GM12878 (cell line): Measurements from ENCODE around the gene FRMD8. TPM values are rescaled to one million over a fixed set of nuclear protein-coding genes. Genes with fewer than 3 reads are reported as not detected.

Experiments used
- ATAC-seq: fragments of 200-7000 bp; cut with Tn5 transposase; 3 replicates; pipeline ENCODE4 v1.9.1; 2020; ENCODE audit warnings: mild to moderate bottlenecking, moderate library complexity
- BruUV-seq: library from RNA; stranded (reverse); fragments of 400-500 nt; replicated peaks from 2 replicates; lab custom pipeline; 2021; lab: Mats Ljungman, UMichigan
- CTCF ChIA-PET: fragments of 300-600 bp; sonication (Branson Sonifier 250); formaldehyde crosslinking; extraction: SDS; loops from one replicate; lab custom pipeline; 2021; ENCODE audit warnings: inconsistent platforms; lab: Yijun Ruan, JAX
- POLR2A ChIA-PET: fragments of 350-600 bp; formaldehyde crosslinking; extraction: SDS; loops from one replicate; lab custom pipeline; 2021; ENCODE audit warnings: inconsistent platforms; lab: Charles Lee
- RAD21 ChIA-PET: fragments of 300-600 bp; sonication (Branson Sonifier 250); formaldehyde crosslinking; loops from one replicate; lab custom pipeline; 2023; ENCODE audit warnings: antibody characterized with exemption; ENCODE audit not compliant: unreplicated experiment; lab: Charles Lee
- SMC1A ChIA-PET: fragments of 300-600 bp; sonication (Branson Sonifier 250); formaldehyde crosslinking; loops from one replicate; lab custom pipeline; 2023; ENCODE audit not compliant: unreplicated experiment, uncharacterized antibody; lab: Charles Lee
- DNase-seq: peaks from one replicate; pipeline ENCODE4 v3.0.0-alpha.2; 2011; ENCODE audit warnings: low read depth, low spot score
- FAIRE-seq: peaks from 3 replicates; lab custom pipeline; 2011; peaks lifted over from hg19 to GRCh38; lab: Jason Lieb, UNC
- H2AFZ ChIP-seq: 2 replicates; pipeline ENCODE4 v1.6.0; 2011; ENCODE audit warnings: low read depth, low read length, control low read depth; ENCODE audit not compliant: control insufficient read depth
- H3K27ac ChIP-seq: 2 replicates; pipeline ENCODE4 v1.5.1; 2011; ENCODE audit warnings: control low read depth; ENCODE audit not compliant: control insufficient read depth, insufficient read depth
- H3K27me3 ChIP-seq, 2 experiments: replicated peaks in 1 of 2; 2 replicates each; pipeline versions ENCODE4 v1.6.0 to v1.6.1; 2011; ENCODE audit warnings: low read length in 1 of 2; ENCODE audit not compliant: control insufficient read depth in 2 of 2, insufficient read depth in 2 of 2
- H3K36me3 ChIP-seq, 2 experiments: 2 replicates each; pipeline ENCODE4 v1.5.1; 2011; ENCODE audit warnings: low read length in 1 of 2; ENCODE audit not compliant: control insufficient read depth in 2 of 2, insufficient read depth in 2 of 2
- H3K4me1 ChIP-seq: 2 replicates; pipeline ENCODE4 v1.6.1; 2011; ENCODE audit warnings: mild to moderate bottlenecking, low read length, moderate library complexity, mixed read lengths; ENCODE audit not compliant: control insufficient read depth, insufficient read depth
- H3K4me2 ChIP-seq: 2 replicates; pipeline ENCODE4 v1.6.0; 2011; ENCODE audit warnings: control low read depth; ENCODE audit not compliant: control insufficient read depth, insufficient read depth
- H3K4me3 ChIP-seq: fragments of 200-600 bp; sonication (generic); 2 replicates; pipeline ENCODE4 v1.5.1; 2016
- H3K79me2 ChIP-seq: 2 replicates; pipeline ENCODE4 v1.6.0; 2011; ENCODE audit warnings: low read length; ENCODE audit not compliant: control insufficient read depth, insufficient read depth
- H3K9ac ChIP-seq: 2 replicates; pipeline ENCODE4 v1.8.0; 2011; ENCODE audit warnings: low read length, control low read depth, mixed read lengths; ENCODE audit not compliant: control insufficient read depth, insufficient read depth
- H3K9me3 ChIP-seq: replicated peaks from 3 replicates; pipeline ENCODE4 v1.5.1; 2011; ENCODE audit warnings: mild to moderate bottlenecking, low read length; ENCODE audit not compliant: control insufficient read depth, insufficient read depth
- H4K20me1 ChIP-seq: 2 replicates; pipeline ENCODE4 v1.6.0; 2011; ENCODE audit not compliant: control insufficient read depth, insufficient read depth
- BHLHE40 ChIP-seq, 2 experiments: fragments of 450-650 bp in 1 of 2; IDR thresholded peaks; 2 replicates each; pipeline ENCODE4 v1.6.1; 2011 to 2017; ENCODE audit warnings: low read depth in 2 of 2, borderline replicate concordance in 1 of 2, improper control_type of control experiment in 1 of 2, low read length in 1 of 2, mild to moderate bottlenecking in 1 of 2
- ELK1 ChIP-seq: IDR thresholded peaks from 2 replicates; pipeline ENCODE4 v1.6.1; 2012; ENCODE audit warnings: low read depth, low read length, improper control_type of control experiment
- HDGF ChIP-seq: fragments of 450-650 bp; IDR thresholded peaks from 2 replicates; pipeline ENCODE4 v1.6.1; 2016; ENCODE audit warnings: antibody characterized with exemption
- PRDM15 ChIP-seq: fragments of 450-650 bp; formaldehyde crosslinking; IDR thresholded peaks from 2 replicates; pipeline ENCODE4 v1.4.0; 2020; ENCODE audit warnings: mild to moderate bottlenecking, moderate library complexity
- SMAD1 ChIP-seq: fragments of 450-650 bp; IDR thresholded peaks from 2 replicates; pipeline ENCODE4 v1.6.1; 2018; ENCODE audit warnings: mild to moderate bottlenecking, low read depth; ENCODE audit not compliant: partially characterized antibody
- SMC3 ChIP-seq: IDR thresholded peaks from 2 replicates; pipeline ENCODE4 v1.6.1; 2011; ENCODE audit warnings: low read length, improper control_type of control experiment, borderline replicate concordance
- ZNF24 ChIP-seq: fragments of 450-650 bp; IDR thresholded peaks from 2 replicates; pipeline ENCODE4 v1.6.1; 2017; ENCODE audit warnings: antibody characterized with exemption, mild to moderate bottlenecking
- ZSCAN29 ChIP-seq: fragments of 450-650 bp; IDR thresholded peaks from 2 replicates; pipeline ENCODE4 v1.6.1; 2017; ENCODE audit warnings: mild to moderate bottlenecking, moderate library complexity
- WGBS: methylation state at CpG from one replicate; pipeline ENCODE4 v1.1.6; 2016; ENCODE audit warnings: low lambda C conversion rate; ENCODE audit not compliant: insufficient replicate concordance, insufficient coverage; ENCODE audit errors: missing lambda C conversion rate; 5-methylcytosine and 5-hydroxymethylcytosine counted together
- in situ Hi-C: fragments of 300-500 bp; cut with MboI; formaldehyde crosslinking; loops from 9 replicates; pipeline ENCODE4 v1.14.3; 2018; ENCODE audit warnings: mixed read lengths
- intact Hi-C: fragments of 100-400 bp; cut with micrococcal nuclease; formaldehyde crosslinking; loops from one replicate; pipeline ENCODE4 v1.14.2; 2022; ENCODE audit not compliant: unreplicated experiment
- polyA plus RNA-seq, 11 experiments: library from polyadenylated mRNA; depleted of rRNA in 4 of 11; unstranded in 6 of 11; stranded (reverse) in 5 of 11; fragments of >200 nt; fragmentation: Nextera tagmentation in 4 of 11; fragmentation: Illumina TruSeq in 1 of 11; extraction: Ambion mirVana in 4 of 11; extraction: Trizol in 1 of 11; gene quantifications; 1 replicate in 1 of 11; 2 replicates in 10 of 11; pipeline versions ENCODE4 v1.2.1 to v1.2.3, GENCODE V29; 2011 to 2016; ENCODE audit warnings: inconsistent platforms in 2 of 11, missing spikeins in 2 of 11, low read depth in 1 of 11
- total RNA-seq, 4 experiments: library from RNA; depleted of rRNA in 3 of 4; stranded (reverse); fragments of >200 nt in 3 of 4; fragmentation: Illumina TruSeq in 1 of 4; extraction: Trizol in 1 of 4; gene quantifications; 2 replicates each; pipeline versions ENCODE4 v1.2.1 to v1.2.3, GENCODE V29; 2013 to 2021

The FRMD8 gene
- total and polyA plus RNA-seq, 10 of the 15 experiments (the other 5 are each of a cell fraction or from before 2014, with no cell fraction given) = 8.3 to 69.4 (median 28.0) TPM

GRCh38 chr11:65423516-65424204 is 37.2 kb downstream of the FRMD8 start (continued):
- no peak for TF ChIP-seq ELK1

GRCh38 chr11:65424205-65425104 is 38.0 kb downstream of the FRMD8 start:
- DNase-seq = no peak
- TF ChIP-seq SMAD1 (peak; percentile 87), ELK1 (0 out of 2 replicates have a peak, but pooled peaks have one; percentile 19), BHLHE40 (IDR thresholded peaks at IDR 0.05; ENCODE audit: borderline replicate concordance in 1 of 2, low read depth in 2 of 2, low read length in 1 of 2) (peak; percentile 2 to 5; a peak in 1 of 4 replicates), ZSCAN29 (0 out of 2 replicates have a peak, but pooled peaks have one; percentile 7), SMC3 (no peak), PRDM15 (CRISPR knock-in tag) (no peak), HDGF (0 out of 2 replicates have a peak, but pooled peaks have one; percentile 31), ZNF24 (no peak)

More at GRCh38 chr11:65424205-65425104, 38.0 kb downstream of the FRMD8 start:
- intact Hi-C loops = loop anchor here (5.0 kb wide), 1 partner anchor 33 kb away; no protein-coding TSS in a partner anchor
- POLR2A ChIA-PET = interaction anchor here (0.5 to 13.6 kb wide), 17 partner anchors 8 to 213 kb away, joined by 3 to 323 read pairs (median 4); partner anchors contain the start of genes DPF2, FRMD8, MALAT1 and SIPA1
- SMC1A ChIA-PET = interaction anchor here (0.7 to 12.7 kb wide), 10 partner anchors 8 to 82 kb away, joined by 3 to 232 read pairs (median 7); partner anchors contain the start of gene MALAT1
- ATAC-seq (no peak), FAIRE-seq (no peak)
- Histone ChIP-seq H3K4me2 (peak overlapping the region; percentile 100), H2AFZ (no peak overlapping the region), H3K36me3 (no peaks in the 10 kb centered on the region; a peak in 2 of 4 replicates), H3K27ac (peak overlapping the region; percentile 100), H3K79me2 (peaks cover 100% of the 10 kb centered on the region), H3K9me3 (no peaks in the 10 kb centered on the region), H3K4me3 (peak overlapping the region; percentile 95), H3K9ac (peak overlapping the region; percentile 99), H3K27me3 (no peaks in the 10 kb centered on the region), H3K4me1 (peaks cover 36% of the 10 kb centered on the region), H4K20me1 (peaks cover 18% of the 10 kb centered on the region)
- under 1% methylated on average over 18 of the region's 18 CpGs for WGBS
- in situ Hi-C loops = loop anchor here (10.0 kb wide), 1 partner anchor 560 kb away; no protein-coding TSS in a partner anchor
- CTCF ChIA-PET = interaction anchor here (0.7 to 15.3 kb wide), 10 partner anchors 9 to 89 kb away, joined by 3 to 362 read pairs (median 3); partner anchors contain the start of gene MALAT1
- RAD21 ChIA-PET = interaction anchor here (1.0 to 15.3 kb wide), 10 partner anchors 8 to 86 kb away, joined by 3 to 282 read pairs (median 7); partner anchors contain the start of gene MALAT1
- no TSS peak for BruUV-seq
